GM18868 (cell line): ENCODE measurements around the gene AFTPH.
"Not testable (repeated sequence)": the region's sequence is repeated elsewhere in the genome, so short reads cannot be mapped to it uniquely, and the experiment has no call there.

Source experiments
- ATAC-seq: cut with Tn5 transposase; IDR thresholded peaks from one replicate; pipeline ENCODE4 v1.9.1; 2021; ENCODE audit warnings: mild to moderate bottlenecking, moderate library complexity; ENCODE audit not compliant: unreplicated experiment

Gene AFTPH

GRCh38 chr2:64492821-64493220, 31.3 kb upstream of the AFTPH start:
- ATAC-seq: no peak

GRCh38 chr2:64493788-64494187, 30.3 kb upstream of the AFTPH start:
- ATAC-seq: no peak

- no peak for ATAC-seq
These were observed 25.7 kb upstream of the AFTPH start for GRCh38 chr2:64498438-64498837.

- no peak for ATAC-seq
These were observed 23.6 kb upstream of the AFTPH start for GRCh38 chr2:64500549-64500948.

- ATAC-seq: no peak
These were observed 22.2 kb upstream of the AFTPH start for GRCh38 chr2:64501946-64502345.

- ATAC-seq: no peak
These were observed 21.3 kb upstream of the AFTPH start for GRCh38 chr2:64502860-64503259.

- no peak for ATAC-seq
These were observed 19.1 kb upstream of the AFTPH start for GRCh38 chr2:64504774-64505720.

- ATAC-seq: no peak
These were observed 17.4 kb upstream of the AFTPH start for GRCh38 chr2:64506686-64507085.

GRCh38 chr2:64514008-64514407, 10.1 kb upstream of the AFTPH start:
- no peak for ATAC-seq

- no peak for ATAC-seq
These were observed 9.0 kb upstream of the AFTPH start for GRCh38 chr2:64515086-64515485.

GRCh38 chr2:64516651-64517510, 7.2 kb upstream of the AFTPH start:
- ATAC-seq: no peak

- no peak for ATAC-seq
These were observed 6.6 kb upstream of the AFTPH start for GRCh38 chr2:64517511-64517884.

GRCh38 chr2:64522843-64523428, 1.2 kb upstream of the AFTPH start:
- no peak for ATAC-seq

GRCh38 chr2:64524604-64525316, 632 bp downstream of the AFTPH start:
- ATAC-seq: peak; percentile 9

- ATAC-seq: no peak
These were observed 1.1 kb downstream of the AFTPH start for GRCh38 chr2:64525317-64525613.

- no peak for ATAC-seq
These were observed 1.9 kb downstream of the AFTPH start for GRCh38 chr2:64526034-64526433.

GRCh38 chr2:64530946-64531345, 6.8 kb downstream of the AFTPH start:
- not testable (repeated sequence) for ATAC-seq

- no peak for ATAC-seq
These were observed 7.9 kb downstream of the AFTPH start for GRCh38 chr2:64532030-64532429.

- ATAC-seq: no peak
These were observed 9.8 kb downstream of the AFTPH start for GRCh38 chr2:64533882-64534281.

GRCh38 chr2:64534363-64534762, 10.2 kb downstream of the AFTPH start:
- peak; percentile 60 for ATAC-seq

GRCh38 chr2:64535024-64535423, 10.9 kb downstream of the AFTPH start:
- ATAC-seq: no peak
